Peyer's patch (tissue), 4 donors: ENCODE results near the gene FKBP15.

Experiments
- POLR2A ChIP-seq, 2 donors: fragments of 450-650 bp; IDR thresholded peaks; one replicate each; pipeline ENCODE4 v1.5.1; 2017; ENCODE audit warnings: antibody characterized with exemption in 2 of 2, mild to moderate bottlenecking in 2 of 2, moderate library complexity in 2 of 2
- TF ChIP-seq, protein P1 (sequence below), 6 experiments: fragments of 450-650 bp in 4 of 6; fragments of 200-600 bp in 2 of 6; sonication (generic) in 1 of 6; IDR thresholded peaks; one replicate each; pipeline ENCODE4 v1.5.1; 2017 to 2019; ENCODE audit warnings: antibody characterized with exemption in 6 of 6, mild to moderate bottlenecking in 3 of 6, moderate library complexity in 1 of 6

DNA sequence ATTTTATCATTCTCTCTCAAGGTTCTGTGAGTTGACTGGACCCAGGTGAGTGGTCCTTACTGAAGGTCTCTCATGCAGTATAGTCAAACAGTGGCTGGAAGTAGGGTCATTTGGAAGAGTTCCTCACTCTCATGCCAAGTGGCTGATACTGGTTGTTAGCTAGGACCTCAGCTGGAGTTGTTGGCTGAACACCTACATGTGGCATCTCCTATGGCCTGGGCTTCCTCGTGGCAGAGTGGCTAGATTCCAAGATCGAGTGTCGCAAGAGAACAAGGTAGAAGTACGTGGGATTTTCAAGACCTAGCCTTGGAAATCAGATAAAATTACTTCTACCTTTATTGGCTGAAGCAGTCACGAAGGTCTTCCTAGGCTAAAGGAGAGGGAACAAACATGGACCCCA, 62.6 kb downstream of the FKBP15 start:
- TF ChIP-seq, protein P1, sequence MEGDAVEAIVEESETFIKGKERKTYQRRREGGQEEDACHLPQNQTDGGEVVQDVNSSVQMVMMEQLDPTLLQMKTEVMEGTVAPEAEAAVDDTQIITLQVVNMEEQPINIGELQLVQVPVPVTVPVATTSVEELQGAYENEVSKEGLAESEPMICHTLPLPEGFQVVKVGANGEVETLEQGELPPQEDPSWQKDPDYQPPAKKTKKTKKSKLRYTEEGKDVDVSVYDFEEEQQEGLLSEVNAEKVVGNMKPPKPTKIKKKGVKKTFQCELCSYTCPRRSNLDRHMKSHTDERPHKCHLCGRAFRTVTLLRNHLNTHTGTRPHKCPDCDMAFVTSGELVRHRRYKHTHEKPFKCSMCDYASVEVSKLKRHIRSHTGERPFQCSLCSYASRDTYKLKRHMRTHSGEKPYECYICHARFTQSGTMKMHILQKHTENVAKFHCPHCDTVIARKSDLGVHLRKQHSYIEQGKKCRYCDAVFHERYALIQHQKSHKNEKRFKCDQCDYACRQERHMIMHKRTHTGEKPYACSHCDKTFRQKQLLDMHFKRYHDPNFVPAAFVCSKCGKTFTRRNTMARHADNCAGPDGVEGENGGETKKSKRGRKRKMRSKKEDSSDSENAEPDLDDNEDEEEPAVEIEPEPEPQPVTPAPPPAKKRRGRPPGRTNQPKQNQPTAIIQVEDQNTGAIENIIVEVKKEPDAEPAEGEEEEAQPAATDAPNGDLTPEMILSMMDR (IDR thresholded peaks at IDR 0.05) = no peak
- no peak for TF ChIP-seq POLR2A (IDR thresholded peaks at IDR 0.05)
